Upper lobe of left lung (tissue), 4 donors: ENCODE data around the gene DAW1.

Experiments used
- EP300 ChIP-seq, 4 donors: sonication (generic); formaldehyde crosslinking; IDR thresholded peaks; one replicate each; pipeline ENCODE4 v1.5.1; 2017; ENCODE audit warnings: antibody characterized with exemption in 4 of 4, control low read depth in 2 of 4
- POLR2A ChIP-seq, 4 donors: fragments of 450-650 bp; IDR thresholded peaks; one replicate each; pipeline ENCODE4 v1.5.1; 2016 to 2017; ENCODE audit warnings: antibody characterized with exemption in 4 of 4, mild to moderate bottlenecking in 2 of 4
- POLR2AphosphoS5 ChIP-seq, 2 donors: sonication (generic); formaldehyde crosslinking; IDR thresholded peaks; one replicate each; pipeline ENCODE4 v1.5.1; 2017; ENCODE audit warnings: antibody characterized with exemption in 2 of 2
- TF ChIP-seq, protein P1 (sequence below), 6 experiments: fragments of 450-650 bp in 4 of 6; fragments of 200-600 bp in 2 of 6; sonication (generic) in 2 of 6; IDR thresholded peaks; one replicate each; pipeline ENCODE4 v1.5.1; 2016 to 2019; ENCODE audit warnings: antibody characterized with exemption in 6 of 6

DNA sequence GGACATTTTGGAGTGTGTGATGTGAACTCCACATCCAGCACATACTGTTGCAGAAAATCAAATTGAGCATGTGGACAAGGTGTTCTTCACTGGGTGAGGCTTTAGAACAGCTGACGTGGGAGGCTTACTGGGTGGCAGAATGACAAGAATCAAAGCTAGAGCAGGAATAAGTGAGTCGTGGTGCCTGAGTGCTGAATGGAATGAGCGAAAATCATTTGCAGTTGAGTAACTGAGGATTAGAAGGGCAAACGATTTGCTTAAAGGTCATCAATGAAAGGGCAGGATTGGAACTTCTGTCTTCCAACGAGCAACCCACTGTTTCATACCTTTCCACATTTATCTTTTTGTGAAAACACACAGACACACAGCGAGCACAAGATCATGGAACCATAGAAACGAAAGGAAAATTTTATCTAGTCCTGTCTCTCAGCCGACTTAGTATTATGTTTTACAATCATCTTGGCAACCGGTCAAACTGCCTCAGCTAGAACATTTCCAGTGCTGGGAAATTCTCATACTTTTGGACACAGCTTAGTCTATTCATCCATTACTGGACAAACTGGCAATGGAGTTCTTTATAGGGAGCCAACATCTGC is 7.2 kb upstream of the DAW1 start:
- TF ChIP-seq, protein P1, sequence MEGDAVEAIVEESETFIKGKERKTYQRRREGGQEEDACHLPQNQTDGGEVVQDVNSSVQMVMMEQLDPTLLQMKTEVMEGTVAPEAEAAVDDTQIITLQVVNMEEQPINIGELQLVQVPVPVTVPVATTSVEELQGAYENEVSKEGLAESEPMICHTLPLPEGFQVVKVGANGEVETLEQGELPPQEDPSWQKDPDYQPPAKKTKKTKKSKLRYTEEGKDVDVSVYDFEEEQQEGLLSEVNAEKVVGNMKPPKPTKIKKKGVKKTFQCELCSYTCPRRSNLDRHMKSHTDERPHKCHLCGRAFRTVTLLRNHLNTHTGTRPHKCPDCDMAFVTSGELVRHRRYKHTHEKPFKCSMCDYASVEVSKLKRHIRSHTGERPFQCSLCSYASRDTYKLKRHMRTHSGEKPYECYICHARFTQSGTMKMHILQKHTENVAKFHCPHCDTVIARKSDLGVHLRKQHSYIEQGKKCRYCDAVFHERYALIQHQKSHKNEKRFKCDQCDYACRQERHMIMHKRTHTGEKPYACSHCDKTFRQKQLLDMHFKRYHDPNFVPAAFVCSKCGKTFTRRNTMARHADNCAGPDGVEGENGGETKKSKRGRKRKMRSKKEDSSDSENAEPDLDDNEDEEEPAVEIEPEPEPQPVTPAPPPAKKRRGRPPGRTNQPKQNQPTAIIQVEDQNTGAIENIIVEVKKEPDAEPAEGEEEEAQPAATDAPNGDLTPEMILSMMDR (IDR thresholded peaks at IDR 0.05): no peak
- no peak for TF ChIP-seq POLR2AphosphoS5 (IDR thresholded peaks at IDR 0.05)
- TF ChIP-seq POLR2A (IDR thresholded peaks at IDR 0.05): no peak
- TF ChIP-seq EP300 (IDR thresholded peaks at IDR 0.05): no peak
